Osteoblast (primary cell): ENCODE results near the gene FOLR2. TPM values are rescaled to one million over a fixed set of nuclear protein-coding genes. Genes with fewer than 3 reads are reported as not detected.

Source experiments
- DNase-seq: peaks from one replicate; pipeline ENCODE4 v3.0.0; 2011; ENCODE audit warnings: low spot score, mixed read lengths; ENCODE audit not compliant: insufficient read length; ENCODE audit errors: missing footprints
- H2AFZ ChIP-seq: 2 replicates; pipeline ENCODE4 v1.6.0; 2011; ENCODE audit warnings: mild to moderate bottlenecking, low read length
- H3K27ac ChIP-seq: 2 replicates; pipeline ENCODE4 v1.5.1; 2011; ENCODE audit warnings: mild to moderate bottlenecking, low read depth, low read length, moderate library complexity
- H3K27me3 ChIP-seq: 2 replicates; pipeline ENCODE4 v1.6.0; 2012; ENCODE audit warnings: mild to moderate bottlenecking, control low read depth, inconsistent platforms, low read length, moderate library complexity; ENCODE audit not compliant: insufficient read depth
- H3K36me3 ChIP-seq: 2 replicates; pipeline ENCODE4 v1.5.1; 2011; ENCODE audit warnings: mild to moderate bottlenecking, low read length, control low read depth, moderate library complexity; ENCODE audit not compliant: insufficient read depth
- H3K4me1 ChIP-seq: 2 replicates; pipeline ENCODE4 v1.5.1; 2011; ENCODE audit warnings: mild to moderate bottlenecking, low read length, control low read depth, moderate library complexity; ENCODE audit not compliant: insufficient read depth
- H3K4me2 ChIP-seq: 2 replicates; pipeline ENCODE4 v1.6.0; 2011; ENCODE audit warnings: mild to moderate bottlenecking, low read length; ENCODE audit not compliant: insufficient read depth
- H3K4me3 ChIP-seq: fragments of 200-600 bp; sonication (generic); 3 replicates; pipeline ENCODE4 v1.5.1; 2012; ENCODE audit warnings: mild to moderate bottlenecking, low read length, inconsistent platforms; ENCODE audit not compliant: insufficient read depth
- H3K79me2 ChIP-seq: 2 replicates; pipeline ENCODE4 v1.6.0; 2012; ENCODE audit warnings: mild to moderate bottlenecking, low read length, control low read depth, inconsistent platforms; ENCODE audit not compliant: insufficient read depth
- H3K9me3 ChIP-seq: 2 replicates; pipeline ENCODE4 v1.5.1; 2011; ENCODE audit warnings: low read depth, low read length, control low read depth
- H4K20me1 ChIP-seq: 2 replicates; pipeline ENCODE4 v1.6.0; 2012; ENCODE audit warnings: mild to moderate bottlenecking, low read length, control low read depth; ENCODE audit not compliant: insufficient read depth
- CTCF ChIP-seq: IDR thresholded peaks from 2 replicates; pipeline ENCODE4 v1.5.1; 2011; ENCODE audit warnings: mild to moderate bottlenecking, low read depth, low read length, moderate library complexity; ENCODE audit errors: extremely low read depth
- total RNA-seq: library from RNA; depleted of rRNA; stranded (reverse); fragments of >200 nt; gene quantifications from 2 replicates; pipeline ENCODE4 v1.2.3, GENCODE V29; 2012

The FOLR2 gene
- total RNA-seq, 1 donor: not detected

DNA sequence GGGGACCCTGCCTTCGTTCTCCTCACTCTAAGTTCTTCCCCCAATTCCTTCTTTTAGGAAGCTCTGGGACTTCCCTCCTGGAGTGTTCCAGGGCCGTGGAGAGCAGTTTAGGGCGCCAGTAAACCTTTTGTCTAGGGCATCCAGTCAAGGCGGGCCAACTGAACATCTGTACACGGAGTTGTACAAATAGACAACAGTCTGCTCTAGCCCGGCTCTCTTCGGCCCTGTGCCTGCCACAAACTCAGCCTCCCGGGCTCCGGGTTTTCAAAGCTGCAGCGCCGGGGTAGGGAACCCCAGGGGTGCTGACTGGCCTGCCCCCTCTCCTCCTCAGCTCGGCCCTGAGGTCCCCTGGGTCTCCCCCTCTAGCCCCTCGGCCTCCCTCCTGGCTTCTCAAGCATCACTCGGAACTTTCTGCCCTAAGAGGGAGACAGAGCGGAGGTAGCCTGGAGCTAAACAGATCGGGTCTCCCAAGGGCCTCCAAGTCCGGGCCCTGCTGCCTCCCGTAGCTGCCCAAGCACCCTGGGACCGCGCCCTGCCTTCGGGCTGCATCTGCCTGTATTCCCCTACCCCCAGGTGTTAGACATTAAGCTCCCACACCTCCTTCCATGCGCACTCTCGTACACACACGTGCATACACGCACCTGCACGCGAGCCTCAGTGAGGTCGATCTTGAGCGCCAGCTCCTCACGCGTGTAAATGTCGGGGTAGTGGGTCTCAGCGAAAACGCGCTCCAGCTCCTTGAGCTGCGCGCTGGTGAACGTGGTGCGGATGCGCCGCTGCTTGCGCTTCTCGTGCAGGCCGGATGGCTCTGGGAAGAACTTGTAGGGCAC is 24.1 kb downstream of the FOLR2 start:
- peaks cover 47% of the 10 kb centered on the region for H3K27me3 ChIP-seq
- H3K36me3 ChIP-seq: peaks cover 22% of the 10 kb centered on the region
- DNase-seq: peak; percentile 94
- H3K4me3 ChIP-seq: peak overlapping the region; percentile 59
- H4K20me1 ChIP-seq: peaks cover 30% of the 10 kb centered on the region
- H3K4me2 ChIP-seq: peak overlapping the region; percentile 39
- no peak overlapping the region for H3K27ac ChIP-seq
- TF ChIP-seq CTCF: no peak
- H3K4me1 ChIP-seq: peaks cover 9% of the 10 kb centered on the region
- no peaks in the 10 kb centered on the region for H3K9me3 ChIP-seq
- no peaks in the 10 kb centered on the region for H3K79me2 ChIP-seq
- H2AFZ ChIP-seq: no peak overlapping the region

DNA sequence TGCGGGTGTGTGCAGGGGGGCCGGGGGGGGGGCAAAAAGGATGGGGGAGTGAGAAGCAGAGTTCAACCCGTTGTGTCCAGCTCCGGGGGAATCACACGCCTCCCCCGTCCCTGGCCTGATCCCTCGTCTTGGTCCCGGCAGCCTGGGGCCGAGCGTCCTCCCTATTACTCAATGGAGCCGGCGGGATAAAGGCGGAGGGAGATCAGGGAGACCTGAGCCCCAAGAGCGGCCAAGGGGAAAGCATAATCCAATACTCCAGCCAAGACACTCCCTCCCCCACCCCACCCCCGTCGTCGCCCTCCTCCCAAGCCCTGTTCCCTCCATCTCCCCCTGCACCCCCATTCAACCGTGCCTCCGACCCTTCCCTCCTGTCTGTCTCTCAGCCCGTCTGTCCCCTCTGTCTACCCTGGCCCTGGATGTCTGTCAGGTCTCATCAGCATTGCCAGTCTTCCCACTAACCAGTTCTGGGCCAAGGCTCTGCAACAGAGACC is 24.7 kb downstream of the FOLR2 start:
- no peak for TF ChIP-seq CTCF
- Histone ChIP-seq H2AFZ (no peak overlapping the region), H3K4me2 (no peak overlapping the region), H3K79me2 (no peaks in the 10 kb centered on the region), H3K27ac (no peak overlapping the region), H3K36me3 (peaks cover 16% of the 10 kb centered on the region), H3K27me3 (peaks cover 54% of the 10 kb centered on the region), H3K4me1 (peaks cover 9% of the 10 kb centered on the region), H4K20me1 (peaks cover 27% of the 10 kb centered on the region), H3K9me3 (no peaks in the 10 kb centered on the region), H3K4me3 (no peak overlapping the region)
- DNase-seq: peak; percentile 58

- Histone ChIP-seq H3K4me2 (no peak overlapping the region), H3K27me3 (peaks cover 62% of the 10 kb centered on the region), H3K4me1 (peaks cover 9% of the 10 kb centered on the region)
These were observed 25.5 kb downstream of the FOLR2 start for GRCh38 chr11:72242141-72242540.

More at GRCh38 chr11:72242141-72242540, 25.5 kb downstream of the FOLR2 start:
- TF ChIP-seq CTCF: no peak
- peaks cover 19% of the 10 kb centered on the region for H4K20me1 ChIP-seq
- H3K36me3 ChIP-seq: peaks cover 8% of the 10 kb centered on the region
- no peak for DNase-seq
- H3K9me3 ChIP-seq: no peaks in the 10 kb centered on the region
- H3K27ac ChIP-seq: no peak overlapping the region
- no peak overlapping the region for H3K4me3 ChIP-seq
- no peak overlapping the region for H2AFZ ChIP-seq
- H3K79me2 ChIP-seq: no peaks in the 10 kb centered on the region
